Esophagus squamous epithelium (tissue), 4 donors: ENCODE results near the gene MTIF2.

Experiments used
- CTCF ChIP-seq, 6 experiments: fragments of 450-650 bp in 4 of 6; fragments of 200-600 bp in 2 of 6; sonication (generic) in 2 of 6; IDR thresholded peaks; one replicate each; pipeline ENCODE4 v1.5.1; 2016 to 2019; ENCODE audit warnings: antibody characterized with exemption in 6 of 6, mild to moderate bottlenecking in 4 of 6, moderate library complexity in 4 of 6
- POLR2A ChIP-seq, 4 donors: fragments of 450-650 bp; IDR thresholded peaks; one replicate each; pipeline ENCODE4 v1.6.1; 2017; ENCODE audit warnings: antibody characterized with exemption in 4 of 4, mild to moderate bottlenecking in 4 of 4, moderate library complexity in 3 of 4

GRCh38 chr2:55268288-55268906 lies 634 bp downstream of the MTIF2 start:
- TF ChIP-seq CTCF (IDR thresholded peaks at IDR 0.05) (no peak), POLR2A (IDR thresholded peaks at IDR 0.05) (no peak)
